GM18907 (cell line): ENCODE results near the gene AOPEP.
"Not testable (repeated sequence)": the region's sequence is repeated elsewhere in the genome, so short reads cannot be mapped to it uniquely, and the experiment has no call there.

Experiments
- ATAC-seq: cut with Tn5 transposase; IDR thresholded peaks from one replicate; pipeline ENCODE4 v1.9.1; 2021; ENCODE audit warnings: mild to moderate bottlenecking, moderate library complexity; ENCODE audit not compliant: unreplicated experiment

AOPEP gene

GRCh38 chr9:94867281-94867841, 140.9 kb downstream of the AOPEP start:
- no peak for ATAC-seq

GRCh38 chr9:94867842-94868312, 141.4 kb downstream of the AOPEP start:
- ATAC-seq, result no peak

GRCh38 chr9:94868464-94868863, 142.0 kb downstream of the AOPEP start:
- no peak for ATAC-seq

- ATAC-seq, result no peak
These were observed 142.9 kb downstream of the AOPEP start for GRCh38 chr9:94869415-94869843.

GRCh38 chr9:94870465-94870792, 143.9 kb downstream of the AOPEP start:
- no peak for ATAC-seq

GRCh38 chr9:94870793-94871558, 144.5 kb downstream of the AOPEP start:
- ATAC-seq, result no peak

- no peak for ATAC-seq
These were observed 145.8 kb downstream of the AOPEP start for GRCh38 chr9:94872083-94872833.

GRCh38 chr9:94872891-94873511, 146.5 kb downstream of the AOPEP start:
- no peak for ATAC-seq

GRCh38 chr9:94874316-94874715, 147.8 kb downstream of the AOPEP start:
- no peak for ATAC-seq

GRCh38 chr9:94875300-94876020, 149.0 kb downstream of the AOPEP start:
- peak; percentile 83 for ATAC-seq

GRCh38 chr9:94878804-94879203, 152.3 kb downstream of the AOPEP start:
- not testable (repeated sequence) for ATAC-seq

- no peak for ATAC-seq
These were observed 152.7 kb downstream of the AOPEP start for GRCh38 chr9:94879230-94879629.

- ATAC-seq, result no peak
These were observed 154.5 kb downstream of the AOPEP start for GRCh38 chr9:94881023-94881422.

GRCh38 chr9:94881454-94881853, 155.0 kb downstream of the AOPEP start:
- ATAC-seq, result no peak

GRCh38 chr9:94881940-94882339, 155.4 kb downstream of the AOPEP start:
- no peak for ATAC-seq

GRCh38 chr9:94882966-94883641, 156.6 kb downstream of the AOPEP start:
- ATAC-seq, result no peak

- ATAC-seq, result no peak
These were observed 159.5 kb downstream of the AOPEP start for GRCh38 chr9:94885854-94886447.

- ATAC-seq, result no peak
These were observed 161.2 kb downstream of the AOPEP start for GRCh38 chr9:94887721-94888120.

- no peak for ATAC-seq
These were observed 162.3 kb downstream of the AOPEP start for GRCh38 chr9:94888775-94889174.

GRCh38 chr9:94889628-94890027, 163.1 kb downstream of the AOPEP start:
- ATAC-seq, result no peak
